Tibial nerve (tissue), 4 donors: ENCODE results near the gene MXRA8. TPM values are rescaled to one million over a fixed set of nuclear protein-coding genes. Genes with fewer than 3 reads are reported as not detected.

ENCODE experiments used
- DNase-seq, 2 donors: peaks; one replicate each; pipeline ENCODE4 v3.0.0-alpha.2; 2019; ENCODE audit warnings: low spot score in 2 of 2
- H3K27ac ChIP-seq, 4 donors: fragments of 200-600 bp; sonication (generic) in 3 of 4; one replicate each; pipeline ENCODE4 v1.5.1; 2017 to 2019; ENCODE audit warnings: mild to moderate bottlenecking in 1 of 4
- H3K27me3 ChIP-seq, 2 donors: fragments of 200-600 bp; sonication (generic) in 1 of 2; one replicate each; pipeline versions ENCODE4 v1.5.1 to v1.6.0; 2017 to 2019
- H3K36me3 ChIP-seq, 3 donors: fragments of 200-600 bp; sonication (generic); one replicate each; pipeline ENCODE4 v1.5.1; 2018 to 2019
- H3K4me1 ChIP-seq, 4 donors: fragments of 200-600 bp; sonication (generic) in 3 of 4; one replicate each; pipeline ENCODE4 v1.5.1; 2017 to 2019
- H3K4me3 ChIP-seq, 4 donors: fragments of 200-600 bp; sonication (generic) in 3 of 4; one replicate each; pipeline ENCODE4 v1.5.1; 2017 to 2019; ENCODE audit warnings: mild to moderate bottlenecking in 1 of 4, moderate library complexity in 1 of 4
- H3K9me3 ChIP-seq, 4 donors: fragments of 200-600 bp; sonication (generic) in 3 of 4; one replicate each; pipeline ENCODE4 v1.5.1; 2017 to 2019
- CTCF ChIP-seq, 5 experiments: fragments of 200-600 bp in 3 of 5; fragments of 450-650 bp in 2 of 5; sonication (generic) in 3 of 5; IDR thresholded peaks; one replicate each; pipeline ENCODE4 v1.5.1; 2016 to 2019; ENCODE audit warnings: antibody characterized with exemption in 5 of 5, mild to moderate bottlenecking in 3 of 5, moderate library complexity in 2 of 5
- EP300 ChIP-seq, 2 donors: sonication (generic); formaldehyde crosslinking; IDR thresholded peaks; one replicate each; pipeline ENCODE4 v1.6.1; 2017; ENCODE audit warnings: antibody characterized with exemption in 2 of 2, mild to moderate bottlenecking in 1 of 2
- POLR2A ChIP-seq, 2 donors: fragments of 450-650 bp; IDR thresholded peaks; one replicate each; pipeline ENCODE4 v1.6.1; 2017; ENCODE audit warnings: antibody characterized with exemption in 2 of 2, mild to moderate bottlenecking in 2 of 2, moderate library complexity in 2 of 2
- WGBS, 2 donors: methylation state at CpG; one replicate each; pipeline ENCODE4 v1.1.5; 2018; 5-methylcytosine and 5-hydroxymethylcytosine counted together
- total RNA-seq, 4 donors: library from RNA; depleted of rRNA; stranded (reverse); fragments of >200 nt; gene quantifications; one replicate each; pipeline ENCODE4 v1.1.0, GENCODE V29; 2016

Gene MXRA8
- total RNA-seq, 4 donors from 2014 or later: 351 to 659 (median 448) TPM

DNA sequence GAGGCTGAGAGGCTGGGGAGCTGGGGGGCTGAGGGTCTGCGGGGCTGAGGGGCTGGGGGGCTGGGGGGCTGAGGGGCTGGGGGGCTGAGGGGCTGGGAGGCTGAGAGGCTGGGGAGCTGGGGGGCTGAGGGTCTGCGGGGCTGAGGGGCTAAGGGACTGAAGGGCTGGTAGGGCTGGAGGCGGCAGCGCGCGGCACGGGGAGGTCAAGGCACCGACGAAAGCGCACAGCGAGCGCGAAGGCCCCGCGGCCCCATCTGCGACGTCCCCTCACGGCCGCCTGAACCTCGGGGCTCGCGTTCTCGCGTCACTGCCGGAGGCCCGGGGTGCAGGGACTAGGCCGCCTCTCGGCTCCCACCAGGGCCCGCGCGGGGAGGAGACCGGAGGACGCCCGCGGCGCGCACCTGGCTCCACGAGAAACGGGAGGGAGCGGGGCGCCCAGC, 34.3 kb downstream of the MXRA8 start:
- TF ChIP-seq EP300 (IDR thresholded peaks at IDR 0.05) (no peak), POLR2A (IDR thresholded peaks at IDR 0.05) (no peak), CTCF (IDR thresholded peaks at IDR 0.05) (no peak)
- no peaks in the 10 kb centered on the region for H3K27me3 ChIP-seq
- no peak for DNase-seq
- H3K27ac ChIP-seq: peak overlapping the region; percentile 61 to 92 (median 88)
- H3K9me3 ChIP-seq: no peaks in the 10 kb centered on the region
- WGBS, 2 donors: 0 to 1% methylated on average over 16 to 25 of the region's 41 CpGs
- H3K4me1 ChIP-seq: peaks cover 0 to 69% (median 29%) of the 10 kb centered on the region in 4 donors
- H3K36me3 ChIP-seq: peaks cover 0 to 47% (median 11%) of the 10 kb centered on the region in 3 donors
- H3K4me3 ChIP-seq: peak overlapping the region; percentile 85 to 97 (median 90)

DNA sequence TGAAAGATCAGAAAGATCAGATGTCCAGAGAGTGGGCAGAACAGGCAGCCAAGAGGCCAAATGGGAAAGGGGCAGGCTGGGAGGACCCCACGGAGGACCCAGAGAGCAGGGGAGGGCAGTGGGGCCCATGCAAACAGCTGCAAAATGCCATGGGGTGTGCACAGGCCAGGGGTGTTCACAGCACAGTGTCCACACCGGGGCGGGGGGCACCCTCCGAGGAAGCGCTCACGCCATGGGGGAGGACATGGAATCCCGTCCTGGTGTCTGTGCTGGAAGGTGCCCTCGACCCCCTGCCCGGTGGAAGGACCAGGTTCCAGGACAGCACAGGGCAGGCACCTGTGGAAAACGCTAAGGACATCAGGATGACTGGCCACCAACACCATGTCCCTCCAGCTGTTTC, 35.4 kb downstream of the MXRA8 start:
- no peak overlapping the region for H3K4me3 ChIP-seq
- 78 to 80% methylated on average over 10 of the region's 10 CpGs for WGBS, 2 donors
- no peak overlapping the region for H3K27ac ChIP-seq
- H3K4me1 ChIP-seq: peaks cover 0 to 80% (median 32%) of the 10 kb centered on the region in 4 donors
- H3K27me3 ChIP-seq: no peaks in the 10 kb centered on the region
- no peak for DNase-seq
- TF ChIP-seq POLR2A (IDR thresholded peaks at IDR 0.05): no peak
- no peaks in the 10 kb centered on the region for H3K9me3 ChIP-seq
- H3K36me3 ChIP-seq: peaks cover 0 to 47% (median 14%) of the 10 kb centered on the region in 3 donors

GRCh38 chr1:1322418-1322817, 35.9 kb downstream of the MXRA8 start:
- Histone ChIP-seq H3K36me3 (peaks cover 0 to 47% (median 12%) of the 10 kb centered on the region in 3 donors), H3K4me1 (peaks cover 0 to 85% (median 33%) of the 10 kb centered on the region in 4 donors), H3K4me3 (no peak overlapping the region), H3K27ac (no peak overlapping the region), H3K27me3 (no peaks in the 10 kb centered on the region), H3K9me3 (no peaks in the 10 kb centered on the region)
- TF ChIP-seq CTCF (IDR thresholded peaks at IDR 0.05): no peak
- no peak for TF ChIP-seq EP300 (IDR thresholded peaks at IDR 0.05)
- TF ChIP-seq POLR2A (IDR thresholded peaks at IDR 0.05): no peak
- 81 to 83% methylated on average over 8 to 9 of the region's 14 CpGs for WGBS, 2 donors
- no peak for DNase-seq

- H3K27me3 ChIP-seq: no peaks in the 10 kb centered on the region
- H3K9me3 ChIP-seq: no peaks in the 10 kb centered on the region
- peaks cover 0 to 84% (median 33%) of the 10 kb centered on the region in 4 donors for H3K4me1 ChIP-seq
- peaks cover 0 to 45% (median 7%) of the 10 kb centered on the region in 3 donors for H3K36me3 ChIP-seq
- WGBS, 2 donors: 88 to 93% methylated on average over 8 of the region's 8 CpGs
- no peak overlapping the region for H3K27ac ChIP-seq
- TF ChIP-seq CTCF (IDR thresholded peaks at IDR 0.05) (no peak), POLR2A (IDR thresholded peaks at IDR 0.05) (no peak), EP300 (IDR thresholded peaks at IDR 0.05) (no peak)
- no peak overlapping the region for H3K4me3 ChIP-seq
- no peak for DNase-seq
These were observed 36.9 kb downstream of the MXRA8 start for GRCh38 chr1:1321477-1321876.

GRCh38 chr1:1320666-1321448, 37.5 kb downstream of the MXRA8 start:
- Histone ChIP-seq H3K27ac (peak overlapping the region in 2 of 4 donors; percentile 10 to 58), H3K4me3 (no peak overlapping the region), H3K9me3 (no peaks in the 10 kb centered on the region), H3K36me3 (peaks cover 0 to 43% (median 7%) of the 10 kb centered on the region in 3 donors), H3K27me3 (no peaks in the 10 kb centered on the region), H3K4me1 (peaks cover 0 to 78% (median 30%) of the 10 kb centered on the region in 4 donors)
- 50 to 68% methylated on average over 13 to 14 of the region's 23 CpGs for WGBS, 2 donors
- TF ChIP-seq POLR2A (IDR thresholded peaks at IDR 0.05): no peak
- TF ChIP-seq EP300 (IDR thresholded peaks at IDR 0.05): no peak
- no peak for TF ChIP-seq CTCF (IDR thresholded peaks at IDR 0.05)
- DNase-seq: no peak
